Tibial artery (tissue), 4 donors: ENCODE results near the gene EDAR.

ENCODE experiments used
- DNase-seq, 2 donors: peaks; one replicate each; pipeline ENCODE4 v3.0.0-alpha.2; 2019
- H3K27ac ChIP-seq, 2 donors: fragments of 200-600 bp; sonication (generic) in 1 of 2; 1 replicate in 1 of 2; 2 replicates in 1 of 2; pipeline ENCODE4 v1.5.1; 2018 to 2019; ENCODE audit warnings: mild to moderate bottlenecking in 1 of 2
- H3K27me3 ChIP-seq, 2 donors: fragments of 200-600 bp; sonication (generic) in 1 of 2; one replicate each; pipeline versions ENCODE4 v1.5.1 to v1.6.0; 2016 to 2019
- H3K36me3 ChIP-seq, 3 donors: fragments of 200-600 bp; sonication (generic) in 2 of 3; one replicate each; pipeline ENCODE4 v1.5.1; 2016 to 2019; ENCODE audit warnings: mild to moderate bottlenecking in 2 of 3
- H3K4me1 ChIP-seq, 4 donors: fragments of 200-600 bp; sonication (generic) in 2 of 4; 1 replicate in 3 of 4; 2 replicates in 1 of 4; pipeline ENCODE4 v1.5.1; 2016 to 2019
- H3K4me3 ChIP-seq, 2 donors: fragments of 200-600 bp; sonication (generic) in 1 of 2; 1 replicate in 1 of 2; 2 replicates in 1 of 2; pipeline ENCODE4 v1.5.1; 2018 to 2019; ENCODE audit warnings: mild to moderate bottlenecking in 2 of 2
- H3K9me3 ChIP-seq, 3 donors: fragments of 200-600 bp; sonication (generic) in 1 of 3; one replicate each; pipeline ENCODE4 v1.5.1; 2016 to 2019
- CTCF ChIP-seq, 2 experiments: fragments of 200-600 bp in 1 of 2; fragments of 450-650 bp in 1 of 2; IDR thresholded peaks; one replicate each; pipeline ENCODE4 v1.5.1; 2017 to 2019; ENCODE audit warnings: antibody characterized with exemption in 2 of 2, mild to moderate bottlenecking in 1 of 2, moderate library complexity in 1 of 2
- intact Hi-C: fragments of 100-400 bp; cut with DNase I; formaldehyde crosslinking; loops from one replicate; pipeline ENCODE4 v1.15.0; 2023; ENCODE audit warnings: low total_unique reads

The EDAR gene

GRCh38 chr2:109014476-109014875 lies 25.5 kb upstream of the EDAR start:
- H3K9me3 ChIP-seq: no peaks in the 10 kb centered on the region
- H3K36me3 ChIP-seq: no peaks in the 10 kb centered on the region
- no peak overlapping the region for H3K27ac ChIP-seq
- no peak for DNase-seq
- no peak overlapping the region for H3K4me3 ChIP-seq
- H3K4me1 ChIP-seq: no peaks in the 10 kb centered on the region
- intact Hi-C loops: no loop called here
- H3K27me3 ChIP-seq: peaks cover 0 to 19% of the 10 kb centered on the region in 2 donors
- no peak for TF ChIP-seq CTCF (IDR thresholded peaks at IDR 0.05)

GRCh38 chr2:109013051-109013450 lies 24.0 kb upstream of the EDAR start:
- intact Hi-C loops: no loop called here
- no peak overlapping the region for H3K27ac ChIP-seq
- DNase-seq: no peak

GRCh38 chr2:109009920-109010610 lies 21.0 kb upstream of the EDAR start:
- Histone ChIP-seq H3K27me3 (peaks cover 0 to 11% of the 10 kb centered on the region in 2 donors), H3K4me3 (no peak overlapping the region), H3K4me1 (no peaks in the 10 kb centered on the region), H3K36me3 (no peaks in the 10 kb centered on the region), H3K27ac (no peak overlapping the region), H3K9me3 (no peaks in the 10 kb centered on the region)
- DNase-seq: no peak
- TF ChIP-seq CTCF (IDR thresholded peaks at IDR 0.05): no peak
- intact Hi-C loops: no loop called here

More at GRCh38 chr2:109013051-109013450, 24.0 kb upstream of the EDAR start:
- Histone ChIP-seq H3K36me3 (no peaks in the 10 kb centered on the region), H3K9me3 (no peaks in the 10 kb centered on the region), H3K4me1 (no peaks in the 10 kb centered on the region), H3K4me3 (no peak overlapping the region), H3K27me3 (peaks cover 0 to 11% of the 10 kb centered on the region in 2 donors)
- TF ChIP-seq CTCF (IDR thresholded peaks at IDR 0.05): no peak

- Histone ChIP-seq H3K4me1 (no peaks in the 10 kb centered on the region), H3K27me3 (peaks cover 0 to 10% of the 10 kb centered on the region in 2 donors), H3K9me3 (no peaks in the 10 kb centered on the region), H3K27ac (no peak overlapping the region), H3K4me3 (no peak overlapping the region), H3K36me3 (no peaks in the 10 kb centered on the region)
- no peak for DNase-seq
- intact Hi-C loops: no loop called here
- TF ChIP-seq CTCF (IDR thresholded peaks at IDR 0.05): no peak
These were observed 18.0 kb upstream of the EDAR start for GRCh38 chr2:109006971-109007370.

GRCh38 chr2:109005686-109006204 lies 16.7 kb upstream of the EDAR start:
- H3K27me3 ChIP-seq: peaks cover 0 to 6% of the 10 kb centered on the region in 2 donors
- no peak overlapping the region for H3K27ac ChIP-seq
- no peaks in the 10 kb centered on the region for H3K36me3 ChIP-seq
- no peak overlapping the region for H3K4me3 ChIP-seq
- TF ChIP-seq CTCF (IDR thresholded peaks at IDR 0.05): no peak
- no peaks in the 10 kb centered on the region for H3K9me3 ChIP-seq
- H3K4me1 ChIP-seq: no peaks in the 10 kb centered on the region
- intact Hi-C loops: no loop called here
- no peak for DNase-seq
